ENCODE results near the gene SPOP.
"Not testable (repeated sequence)": the region's sequence is repeated elsewhere in the genome, so short reads cannot be mapped to it uniquely, and the experiment has no call there.

The SPOP gene

DNA sequence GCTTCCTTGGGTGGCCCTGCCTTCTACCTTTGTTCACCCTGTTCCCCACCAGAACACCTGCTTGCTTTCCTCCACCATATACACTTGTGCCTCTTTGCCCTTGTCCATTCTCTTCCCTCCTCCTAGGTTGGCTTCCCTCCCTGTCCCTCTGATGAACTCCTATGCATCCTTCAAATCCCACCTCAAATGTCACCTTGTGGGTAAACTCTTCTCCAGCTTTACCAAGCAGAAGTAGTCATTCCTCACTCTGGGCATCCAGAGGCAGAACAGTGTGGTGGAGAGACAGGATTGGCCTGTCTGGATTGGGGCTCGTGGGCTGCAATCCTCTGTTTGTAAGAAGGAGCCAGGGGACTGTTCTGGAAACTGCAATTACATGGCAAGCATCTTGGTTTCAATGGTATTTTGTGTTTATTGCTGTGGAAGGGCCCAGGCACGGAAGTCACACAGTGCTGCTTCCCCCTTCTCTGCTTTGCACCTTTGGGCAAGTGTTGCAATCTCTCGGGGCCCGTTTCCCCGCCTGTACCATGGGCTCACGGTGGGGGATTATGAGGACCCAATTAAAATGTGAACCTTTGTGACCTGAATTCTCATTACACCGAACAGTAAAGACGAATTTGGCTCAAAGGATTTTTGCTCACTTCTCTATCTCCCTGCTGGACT lies 124.1 kb downstream of the SPOP start:
- Histone ChIP-seq H3K9ac (ENCODE audit: low read length) (no peak overlapping the region), H2AFZ (ENCODE audit: low read depth, low read length, severe bottlenecking) (no peak overlapping the region), H3K27ac (ENCODE audit: low read depth, low read length) (no peak overlapping the region), H3F3A (ENCODE audit: insufficient read depth) (no peaks in the 10 kb centered on the region), H3K27me3 (ENCODE audit: low read length) (no peaks in the 10 kb centered on the region), H3K9me2 (replicated peaks; ENCODE audit: insufficient read depth, low read length) (no peaks in the 10 kb centered on the region), H3K4me3 (ENCODE audit: insufficient read depth, low read length, poor library complexity, severe bottlenecking) (no peak overlapping the region), H3K4me2 (ENCODE audit: low read depth, low read length, poor library complexity, severe bottlenecking) (no peak overlapping the region), H4K20me1 (ENCODE audit: low read depth, low read length) (no peaks in the 10 kb centered on the region), H3K36me3 (ENCODE audit: low read length) (no peaks in the 10 kb centered on the region), H3K9me3 (ENCODE audit: insufficient read depth, low read length) (no peaks in the 10 kb centered on the region), H3K79me2 (ENCODE audit: insufficient read depth, low read length) (no peaks in the 10 kb centered on the region)
- TF ChIP-seq, protein P1, sequence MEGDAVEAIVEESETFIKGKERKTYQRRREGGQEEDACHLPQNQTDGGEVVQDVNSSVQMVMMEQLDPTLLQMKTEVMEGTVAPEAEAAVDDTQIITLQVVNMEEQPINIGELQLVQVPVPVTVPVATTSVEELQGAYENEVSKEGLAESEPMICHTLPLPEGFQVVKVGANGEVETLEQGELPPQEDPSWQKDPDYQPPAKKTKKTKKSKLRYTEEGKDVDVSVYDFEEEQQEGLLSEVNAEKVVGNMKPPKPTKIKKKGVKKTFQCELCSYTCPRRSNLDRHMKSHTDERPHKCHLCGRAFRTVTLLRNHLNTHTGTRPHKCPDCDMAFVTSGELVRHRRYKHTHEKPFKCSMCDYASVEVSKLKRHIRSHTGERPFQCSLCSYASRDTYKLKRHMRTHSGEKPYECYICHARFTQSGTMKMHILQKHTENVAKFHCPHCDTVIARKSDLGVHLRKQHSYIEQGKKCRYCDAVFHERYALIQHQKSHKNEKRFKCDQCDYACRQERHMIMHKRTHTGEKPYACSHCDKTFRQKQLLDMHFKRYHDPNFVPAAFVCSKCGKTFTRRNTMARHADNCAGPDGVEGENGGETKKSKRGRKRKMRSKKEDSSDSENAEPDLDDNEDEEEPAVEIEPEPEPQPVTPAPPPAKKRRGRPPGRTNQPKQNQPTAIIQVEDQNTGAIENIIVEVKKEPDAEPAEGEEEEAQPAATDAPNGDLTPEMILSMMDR (IDR thresholded peaks at IDR 0.05; ENCODE audit: insufficient read depth, low read length, poor library complexity, severe bottlenecking): no peak

DNA sequence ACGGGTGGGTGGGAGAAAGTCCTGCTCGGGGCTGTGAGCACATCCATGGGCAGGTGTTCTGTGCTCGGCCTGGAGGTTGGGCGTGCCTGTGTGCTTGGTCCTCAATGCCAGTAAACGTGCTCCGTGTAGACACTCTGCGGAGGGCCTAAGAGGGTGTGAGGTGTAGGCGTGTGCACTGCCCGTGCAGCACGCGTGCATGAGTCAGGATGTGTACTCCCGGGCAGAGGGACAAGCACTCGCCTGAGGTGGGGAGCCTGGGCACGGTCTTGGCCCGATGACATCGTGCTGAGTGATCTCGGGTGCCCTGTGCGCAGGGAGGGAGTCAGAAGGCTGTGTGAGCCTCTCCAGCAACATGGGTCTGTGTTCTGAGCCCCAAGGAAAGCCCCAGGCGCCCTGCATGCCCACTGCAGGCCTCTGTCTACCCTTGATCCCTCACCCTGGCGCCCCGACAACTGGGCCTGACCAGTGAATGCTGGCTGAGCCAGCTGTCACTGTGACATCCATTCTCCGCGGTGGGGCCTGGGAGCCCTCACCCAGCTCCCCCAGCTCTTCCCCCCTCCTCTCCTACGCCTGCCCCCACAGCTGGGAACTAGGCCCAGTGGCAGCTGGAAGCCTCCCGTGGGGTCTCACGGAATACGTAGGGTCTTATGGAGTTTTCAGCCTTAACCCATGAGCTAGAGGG lies 125.7 kb downstream of the SPOP start:
- H3K9me3 ChIP-seq (ENCODE audit: insufficient read depth, low read length): no peaks in the 10 kb centered on the region
- TF ChIP-seq, protein P1 (IDR thresholded peaks at IDR 0.05; ENCODE audit: insufficient read depth, low read length, poor library complexity, severe bottlenecking): no peak
- no peak for TF ChIP-seq EZH2phosphoT487 (conservative IDR thresholded peaks at IDR 0.05; ENCODE audit: low read length)
- H3K27me3 ChIP-seq (ENCODE audit: low read length): no peaks in the 10 kb centered on the region
- H3K36me3 ChIP-seq (ENCODE audit: low read length): no peaks in the 10 kb centered on the region
- H3K79me2 ChIP-seq (ENCODE audit: insufficient read depth, low read length): no peaks in the 10 kb centered on the region
- no peak overlapping the region for H3K9ac ChIP-seq (ENCODE audit: low read length)
- no peaks in the 10 kb centered on the region for H4K20me1 ChIP-seq (ENCODE audit: low read depth, low read length)
- no peak overlapping the region for H3K4me2 ChIP-seq (ENCODE audit: low read depth, low read length, poor library complexity, severe bottlenecking)
- no peak overlapping the region for H3K4me3 ChIP-seq (ENCODE audit: insufficient read depth, low read length, poor library complexity, severe bottlenecking)
- no peaks in the 10 kb centered on the region for H3F3A ChIP-seq (ENCODE audit: insufficient read depth)
- H3K9me2 ChIP-seq (replicated peaks; ENCODE audit: insufficient read depth, low read length): no peaks in the 10 kb centered on the region
- H3K27ac ChIP-seq (ENCODE audit: low read depth, low read length): no peak overlapping the region
- no peak overlapping the region for H2AFZ ChIP-seq (ENCODE audit: low read depth, low read length, severe bottlenecking)

DNA sequence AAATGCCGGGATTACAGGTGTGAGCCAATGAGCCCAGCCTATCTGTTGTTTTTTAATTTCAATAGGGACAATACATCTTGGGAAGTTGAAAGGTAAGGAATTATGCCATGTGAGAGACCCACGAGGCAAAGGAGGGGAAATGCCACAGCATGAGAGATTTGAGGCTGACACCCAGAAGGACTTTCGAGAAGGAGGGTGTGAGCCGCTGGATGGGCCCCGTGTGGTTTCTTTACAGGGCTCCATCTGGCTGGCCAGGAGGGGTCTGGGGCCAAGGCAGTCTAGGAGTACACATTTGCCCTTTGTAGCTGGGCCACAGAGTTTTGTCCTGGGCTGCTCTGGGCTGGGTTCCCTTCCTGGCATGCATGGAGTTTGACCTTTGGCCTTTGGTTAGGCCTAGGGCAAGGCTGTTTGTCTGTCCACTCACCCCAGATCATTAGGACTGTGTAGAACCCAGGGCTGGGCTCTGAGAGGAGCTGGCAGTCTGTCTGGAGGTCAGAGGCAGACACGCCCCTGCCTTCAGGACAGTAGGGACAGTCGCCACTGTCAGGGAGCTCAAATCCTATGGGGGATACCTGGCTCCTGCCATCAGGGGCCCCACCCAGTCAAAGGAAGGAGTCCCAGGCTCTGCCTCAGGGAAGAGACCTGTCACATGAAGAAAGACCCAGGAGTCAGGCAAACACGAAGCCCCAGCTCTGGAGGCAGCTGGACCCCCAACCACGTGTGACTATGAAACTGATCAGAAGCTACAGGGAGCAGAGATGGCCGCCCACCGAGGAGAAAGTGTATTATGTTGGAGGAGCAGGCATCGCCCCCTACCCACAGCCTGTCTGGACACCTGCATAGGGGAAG lies 126.5 kb downstream of the SPOP start:
- H3K27me3 ChIP-seq (ENCODE audit: low read length): no peaks in the 10 kb centered on the region
- H3K27ac ChIP-seq (ENCODE audit: low read depth, low read length): no peak overlapping the region
- H2AFZ ChIP-seq (ENCODE audit: low read depth, low read length, severe bottlenecking): no peak overlapping the region
- no peaks in the 10 kb centered on the region for H3F3A ChIP-seq (ENCODE audit: insufficient read depth)
- no peak overlapping the region for H3K4me2 ChIP-seq (ENCODE audit: low read depth, low read length, poor library complexity, severe bottlenecking)
- no peak overlapping the region for H3K4me3 ChIP-seq (ENCODE audit: insufficient read depth, low read length, poor library complexity, severe bottlenecking)
- no peak overlapping the region for H3K9ac ChIP-seq (ENCODE audit: low read length)
- TF ChIP-seq EZH2phosphoT487 (conservative IDR thresholded peaks at IDR 0.05; ENCODE audit: low read length): no peak
- TF ChIP-seq, protein P1 (IDR thresholded peaks at IDR 0.05; ENCODE audit: insufficient read depth, low read length, poor library complexity, severe bottlenecking): no peak
- no peaks in the 10 kb centered on the region for H3K9me3 ChIP-seq (ENCODE audit: insufficient read depth, low read length)
- no peaks in the 10 kb centered on the region for H3K79me2 ChIP-seq (ENCODE audit: insufficient read depth, low read length)
- no peaks in the 10 kb centered on the region for H3K9me2 ChIP-seq (replicated peaks; ENCODE audit: insufficient read depth, low read length)
- H4K20me1 ChIP-seq (ENCODE audit: low read depth, low read length): no peaks in the 10 kb centered on the region
- H3K36me3 ChIP-seq (ENCODE audit: low read length): no peaks in the 10 kb centered on the region

DNA sequence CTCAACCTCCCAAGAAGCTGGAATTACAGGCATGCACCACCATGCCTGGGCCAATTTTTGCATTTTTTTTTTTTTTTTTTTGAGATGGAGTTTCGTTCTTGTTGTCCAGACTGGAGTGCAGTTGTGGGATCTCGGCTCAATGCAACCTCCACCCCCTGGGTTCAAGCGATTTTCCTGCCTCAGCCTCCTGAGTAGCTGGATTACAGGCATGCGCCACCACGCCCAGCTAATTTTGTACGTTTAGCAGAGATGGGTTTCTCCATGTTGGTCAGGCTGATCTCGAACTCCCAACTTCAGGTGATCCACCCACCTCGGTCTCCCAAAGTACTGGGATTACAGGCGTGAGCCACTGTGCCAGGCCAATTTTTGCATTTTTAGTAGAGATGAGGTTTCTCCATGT lies 127.1 kb downstream of the SPOP start:
- not testable (repeated sequence) for H3K9me3 ChIP-seq (ENCODE audit: insufficient read depth, low read length); H4K20me1 ChIP-seq (ENCODE audit: low read depth, low read length); H3K9ac ChIP-seq (ENCODE audit: low read length); H3K9me2 ChIP-seq (replicated peaks; ENCODE audit: insufficient read depth, low read length); H3F3A ChIP-seq (ENCODE audit: insufficient read depth); H3K36me3 ChIP-seq (ENCODE audit: low read length); H3K4me2 ChIP-seq (ENCODE audit: low read depth, low read length, poor library complexity, severe bottlenecking); H3K27ac ChIP-seq (ENCODE audit: low read depth, low read length); H3K27me3 ChIP-seq (ENCODE audit: low read length); H3K4me3 ChIP-seq (ENCODE audit: insufficient read depth, low read length, poor library complexity, severe bottlenecking); H3K79me2 ChIP-seq (ENCODE audit: insufficient read depth, low read length); H2AFZ ChIP-seq (ENCODE audit: low read depth, low read length, severe bottlenecking)

All from SU-DHL-6 (cell line).